NCI-H2029 (cell line): ENCODE results near the gene LASP1NB.

Experiments used
- DNase-seq: peaks from one replicate; lab custom pipeline; 2025; lab: John Stamatoyannopoulos, UW

LASP1NB gene

GRCh38 chr17:38925263-38925995 lies at the start of gene LASP1NB:
LASP1NB (plus strand) TSS chr17:38925614.
- no peak for DNase-seq

- peak; percentile 53 for DNase-seq
Measured at GRCh38 chr17:38877130-38877851, 48.1 kb upstream of the LASP1NB start.

- DNase-seq = peak; percentile 25
Measured at GRCh38 chr17:38879878-38880665, 45.3 kb upstream of the LASP1NB start.

GRCh38 chr17:38881600-38882191 lies 43.7 kb upstream of the LASP1NB start:
- DNase-seq = no peak

GRCh38 chr17:38882870-38883269 lies 42.5 kb upstream of the LASP1NB start:
- no peak for DNase-seq

GRCh38 chr17:38883592-38884526 lies 41.6 kb upstream of the LASP1NB start:
- DNase-seq = no peak

- no peak for DNase-seq
Measured at GRCh38 chr17:38885044-38885727, 40.2 kb upstream of the LASP1NB start.

GRCh38 chr17:38885728-38886642 lies 39.4 kb upstream of the LASP1NB start:
- DNase-seq = no peak

GRCh38 chr17:38886643-38887010 lies 38.8 kb upstream of the LASP1NB start:
- DNase-seq = no peak

GRCh38 chr17:38888842-38889241 lies 36.6 kb upstream of the LASP1NB start:
- DNase-seq = no peak

- no peak for DNase-seq
Measured at GRCh38 chr17:38889745-38890409, 35.5 kb upstream of the LASP1NB start.

GRCh38 chr17:38890410-38890746 lies 35.0 kb upstream of the LASP1NB start:
- DNase-seq = no peak

- no peak for DNase-seq
Measured at GRCh38 chr17:38891441-38891840, 34.0 kb upstream of the LASP1NB start.

GRCh38 chr17:38892083-38892482 lies 33.3 kb upstream of the LASP1NB start:
- DNase-seq = no peak

- DNase-seq = no peak
Measured at GRCh38 chr17:38892620-38893019, 32.8 kb upstream of the LASP1NB start.

- DNase-seq = no peak
Measured at GRCh38 chr17:38893113-38893512, 32.3 kb upstream of the LASP1NB start.

- no peak for DNase-seq
Measured at GRCh38 chr17:38893607-38894006, 31.8 kb upstream of the LASP1NB start.

- no peak for DNase-seq
Measured at GRCh38 chr17:38894276-38894675, 31.1 kb upstream of the LASP1NB start.

GRCh38 chr17:38896346-38896954 lies 29.0 kb upstream of the LASP1NB start:
- DNase-seq = no peak
